ENCODE results near the gene USP11. TPM values are rescaled to one million over a fixed set of nuclear protein-coding genes. Genes with fewer than 3 reads are reported as not detected.

Gene USP11
- total RNA-seq, 1 donor from 2014 or later: 72.5 TPM

GRCh38 chrX:47297874-47298273 lies 65.1 kb downstream of the USP11 start:
- Mint-ChIP-seq H3K4me1 (ENCODE audit: unreplicated experiment) (no peaks in the 10 kb centered on the region), H3K27ac (ENCODE audit: unreplicated experiment) (no peak overlapping the region), H3K36me3 (ENCODE audit: low read depth, unreplicated experiment) (no peaks in the 10 kb centered on the region), H3K27me3 (ENCODE audit: unreplicated experiment) (peaks cover 3% of the 10 kb centered on the region), H3K4me3 (ENCODE audit: unreplicated experiment) (no peak overlapping the region), H3K9me3 (ENCODE audit: unreplicated experiment) (no peaks in the 10 kb centered on the region)
- no peak for DNase-seq (ENCODE audit: low spot score)
- TF ChIP-seq CTCF (IDR thresholded peaks at IDR 0.05; ENCODE audit: unreplicated experiment): no peak

Other genes starting within 250 kb of the USP11 start
- 0.54 TPM for gene RGN, start 154.6 kb upstream of the USP11 start, total RNA-seq (ENCODE audit: unreplicated experiment)
- gene NDUFB11, start 88.3 kb upstream of the USP11 start, total RNA-seq (ENCODE audit: unreplicated experiment): 81.5 TPM
- gene RBM10, start 87.8 kb upstream of the USP11 start, total RNA-seq (ENCODE audit: unreplicated experiment): 42.1 TPM
- 246 TPM for gene UBA1, start 39.2 kb upstream of the USP11 start, total RNA-seq (ENCODE audit: unreplicated experiment)
- 103 TPM for gene CDK16, start 14.3 kb upstream of the USP11 start, total RNA-seq (ENCODE audit: unreplicated experiment)
- 0.67 TPM for gene ZNF157, start 137.6 kb downstream of the USP11 start, total RNA-seq (ENCODE audit: unreplicated experiment)